NB4 (cell line): ENCODE data around the gene ABO.

Experiments
- MAX ChIP-seq: IDR thresholded peaks from 2 replicates; pipeline ENCODE4 v1.6.1; 2011; ENCODE audit warnings: low read depth, low read length
- MYC ChIP-seq: IDR thresholded peaks from 2 replicates; pipeline ENCODE4 v1.6.1; 2011; ENCODE audit warnings: low read depth, low read length
- POLR2A ChIP-seq: IDR thresholded peaks from 2 replicates; pipeline ENCODE4 v1.6.1; 2011; ENCODE audit warnings: mild to moderate bottlenecking; ENCODE audit not compliant: insufficient read length; ENCODE audit errors: extremely low read depth
- TF ChIP-seq, protein P1 (sequence below): IDR thresholded peaks from one replicate; pipeline ENCODE4 v1.5.1; 2012; ENCODE audit warnings: low read depth, low read length

DNA sequence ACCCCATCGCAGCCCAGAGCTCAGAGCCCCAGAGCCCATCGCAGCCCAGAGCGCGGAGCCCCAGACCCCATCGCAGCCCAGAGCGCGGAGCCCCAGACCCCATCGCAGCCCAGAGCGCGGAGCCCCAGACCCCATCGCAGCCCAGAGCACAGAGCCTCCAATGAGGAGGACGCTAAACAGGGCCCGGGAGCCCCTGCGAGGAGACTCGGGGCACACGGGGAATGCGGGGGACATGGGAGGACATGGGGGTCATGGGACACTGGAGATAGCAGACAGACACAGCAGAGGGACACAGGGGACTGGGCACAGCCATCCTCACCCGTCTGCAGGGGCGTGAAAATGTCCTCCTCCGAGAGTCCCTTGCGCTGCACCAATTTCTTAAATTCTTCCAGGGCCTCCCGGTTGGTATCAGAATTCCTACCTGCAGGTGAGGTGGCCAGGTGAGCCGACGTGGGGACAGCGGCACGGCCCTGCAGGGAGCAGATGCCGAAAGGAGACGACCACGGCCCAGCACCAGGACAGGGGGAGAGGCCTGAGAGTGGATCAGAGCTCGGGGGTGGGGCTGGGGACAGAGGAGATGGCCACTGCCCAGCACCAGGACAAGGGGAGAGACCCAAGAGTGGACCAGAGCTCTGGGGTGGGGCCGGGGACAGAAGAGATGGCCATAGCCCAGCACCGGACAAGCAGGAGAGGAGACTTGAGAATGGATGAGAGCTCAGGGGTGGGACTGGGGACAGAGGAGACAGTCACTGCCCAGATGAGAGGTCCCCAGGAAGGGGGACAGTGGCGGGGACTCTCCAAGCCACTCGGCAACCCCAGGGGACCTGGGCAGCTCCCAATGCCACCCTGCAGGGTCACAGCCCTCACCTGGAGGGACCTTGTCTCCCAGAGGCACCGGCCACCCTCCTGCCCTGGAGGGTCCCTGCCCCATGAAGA lies 68.7 kb downstream of the ABO start:
- TF ChIP-seq, protein P1, sequence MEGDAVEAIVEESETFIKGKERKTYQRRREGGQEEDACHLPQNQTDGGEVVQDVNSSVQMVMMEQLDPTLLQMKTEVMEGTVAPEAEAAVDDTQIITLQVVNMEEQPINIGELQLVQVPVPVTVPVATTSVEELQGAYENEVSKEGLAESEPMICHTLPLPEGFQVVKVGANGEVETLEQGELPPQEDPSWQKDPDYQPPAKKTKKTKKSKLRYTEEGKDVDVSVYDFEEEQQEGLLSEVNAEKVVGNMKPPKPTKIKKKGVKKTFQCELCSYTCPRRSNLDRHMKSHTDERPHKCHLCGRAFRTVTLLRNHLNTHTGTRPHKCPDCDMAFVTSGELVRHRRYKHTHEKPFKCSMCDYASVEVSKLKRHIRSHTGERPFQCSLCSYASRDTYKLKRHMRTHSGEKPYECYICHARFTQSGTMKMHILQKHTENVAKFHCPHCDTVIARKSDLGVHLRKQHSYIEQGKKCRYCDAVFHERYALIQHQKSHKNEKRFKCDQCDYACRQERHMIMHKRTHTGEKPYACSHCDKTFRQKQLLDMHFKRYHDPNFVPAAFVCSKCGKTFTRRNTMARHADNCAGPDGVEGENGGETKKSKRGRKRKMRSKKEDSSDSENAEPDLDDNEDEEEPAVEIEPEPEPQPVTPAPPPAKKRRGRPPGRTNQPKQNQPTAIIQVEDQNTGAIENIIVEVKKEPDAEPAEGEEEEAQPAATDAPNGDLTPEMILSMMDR, result no peak
- TF ChIP-seq POLR2A (no peak), MAX (no peak), MYC (no peak)
